Astrocyte of the spinal cord (primary cell): ENCODE results near the gene PCDH7.

Experiments used
- DNase-seq: peaks from one replicate; pipeline ENCODE4 v3.0.0; 2011; ENCODE audit warnings: low read depth, low spot score
- H3K4me3 ChIP-seq: 2 replicates; pipeline ENCODE4 v1.5.1; 2011; ENCODE audit warnings: low read depth, mild to moderate bottlenecking, low read length, moderate library complexity
- CTCF ChIP-seq: IDR thresholded peaks from 2 replicates; pipeline ENCODE4 v1.5.1; 2012; ENCODE audit warnings: low read depth, mild to moderate bottlenecking, low read length, inconsistent platforms
- in situ Hi-C: cut with HindIII; loops from 2 replicates; pipeline ENCODE4 v1.10.0; 2017; ENCODE audit warnings: low sequenced_read_pairs

The PCDH7 gene

GRCh38 chr4:30721185-30722091 is 1.3 kb downstream of the PCDH7 start:
- no peak for TF ChIP-seq CTCF
- in situ Hi-C loops: no loop called here
- peak overlapping the region; percentile 54 for H3K4me3 ChIP-seq
- peak; percentile 54 for DNase-seq

GRCh38 chr4:30722092-30722358 is 1.9 kb downstream of the PCDH7 start:
- DNase-seq: no peak
- in situ Hi-C loops: no loop called here
- no peak for TF ChIP-seq CTCF
- peak overlapping the region; percentile 49 for H3K4me3 ChIP-seq

- TF ChIP-seq CTCF: no peak
- peak overlapping the region; percentile 49 for H3K4me3 ChIP-seq
- in situ Hi-C loops: no loop called here
- DNase-seq: no peak
Measured at GRCh38 chr4:30722359-30723200, 2.4 kb downstream of the PCDH7 start.

- in situ Hi-C loops: no loop called here
- no peak for TF ChIP-seq CTCF
- peak overlapping the region; percentile 49 for H3K4me3 ChIP-seq
Measured at GRCh38 chr4:30723201-30723955, 3.2 kb downstream of the PCDH7 start.

GRCh38 chr4:30724247-30724646 is 4.1 kb downstream of the PCDH7 start:
- no peak for TF ChIP-seq CTCF
- DNase-seq: no peak
- H3K4me3 ChIP-seq: peak overlapping the region; percentile 15
- in situ Hi-C loops: no loop called here

More at GRCh38 chr4:30723201-30723955, 3.2 kb downstream of the PCDH7 start:
- no peak for DNase-seq

GRCh38 chr4:30725562-30725961 is 5.4 kb downstream of the PCDH7 start:
- H3K4me3 ChIP-seq: no peak overlapping the region
- no peak for TF ChIP-seq CTCF
- in situ Hi-C loops: no loop called here
- DNase-seq: no peak
